Neuronal stem cell (in vitro differentiated cells): ENCODE measurements around the gene DDIT3.
A peak's percentile ranks its signal among the peaks of the same experiment; 100 is the strongest.

ENCODE experiments used
- DNase-seq: peaks from one replicate; pipeline ENCODE4 v3.0.0-alpha.2; 2013; ENCODE audit warnings: low spot score
- H2AFZ ChIP-seq: one replicate; pipeline ENCODE4 v1.6.1; 2013; ENCODE audit warnings: mild to moderate bottlenecking, low read length, inconsistent platforms
- H2AK5ac ChIP-seq: 2 replicates; pipeline ENCODE4 v1.6.1; 2013; ENCODE audit warnings: low read depth, mild to moderate bottlenecking, inconsistent platforms, low read length, moderate library complexity, mixed read lengths
- H2BK120ac ChIP-seq: 2 replicates; pipeline ENCODE4 v1.6.1; 2013; ENCODE audit warnings: low read depth, mild to moderate bottlenecking, inconsistent platforms, low read length, moderate library complexity, mixed read lengths
- H2BK12ac ChIP-seq: one replicate; pipeline ENCODE4 v1.6.1; 2013; ENCODE audit warnings: low read length, inconsistent platforms
- H2BK15ac ChIP-seq: 2 replicates; pipeline ENCODE4 v1.6.1; 2013; ENCODE audit warnings: mild to moderate bottlenecking, low read length, inconsistent platforms, mixed read lengths
- H2BK5ac ChIP-seq: one replicate; pipeline ENCODE4 v1.6.1; 2013; ENCODE audit warnings: inconsistent platforms, mild to moderate bottlenecking, low read length, moderate library complexity
- H3K14ac ChIP-seq: one replicate; pipeline ENCODE4 v1.6.1; 2013; ENCODE audit warnings: low read length, inconsistent platforms
- H3K18ac ChIP-seq: 2 replicates; pipeline ENCODE4 v1.6.1; 2013; ENCODE audit warnings: low read length, inconsistent platforms
- H3K23ac ChIP-seq: 2 replicates; pipeline ENCODE4 v1.6.1; 2013; ENCODE audit warnings: low read depth, mild to moderate bottlenecking, mixed read lengths, low read length, inconsistent platforms; ENCODE audit not compliant: poor library complexity
- H3K27ac ChIP-seq: replicated peaks from 3 replicates; pipeline ENCODE4 v1.5.1; 2013; ENCODE audit warnings: low read length, inconsistent platforms
- H3K27me3 ChIP-seq, 3 experiments: 2 replicates each; pipeline ENCODE4 v1.6.1; 2013; ENCODE audit warnings: low read length in 3 of 3, mild to moderate bottlenecking in 2 of 3, inconsistent platforms in 1 of 3, low read depth in 1 of 3, mixed read lengths in 1 of 3, moderate library complexity in 1 of 3; ENCODE audit not compliant: control insufficient read depth in 3 of 3, insufficient read depth in 3 of 3
- H3K36me3 ChIP-seq, 2 donors: replicated peaks in 1 of 2; 2 replicates each; pipeline ENCODE4 v1.6.1; 2013; ENCODE audit warnings: low read length in 2 of 2; ENCODE audit not compliant: control insufficient read depth in 2 of 2, insufficient read depth in 2 of 2
- H3K4ac ChIP-seq: 2 replicates; pipeline ENCODE4 v1.6.1; 2013; ENCODE audit warnings: inconsistent platforms, mild to moderate bottlenecking, low read length, moderate library complexity
- H3K4me1 ChIP-seq, 2 donors: 1 replicate in 1 of 2; 2 replicates in 1 of 2; pipeline ENCODE4 v1.6.1; 2013; ENCODE audit warnings: low read length in 2 of 2, low read depth in 1 of 2; ENCODE audit not compliant: control insufficient read depth in 2 of 2, insufficient read depth in 1 of 2
- H3K4me2 ChIP-seq: one replicate; pipeline ENCODE4 v1.6.1; 2013; ENCODE audit warnings: mild to moderate bottlenecking, low read length, inconsistent platforms; ENCODE audit not compliant: insufficient read depth, poor library complexity, severe bottlenecking
- H3K4me3 ChIP-seq, 2 donors: 2 replicates each; pipeline ENCODE4 v1.5.1; 2013; ENCODE audit warnings: low read length in 2 of 2, mild to moderate bottlenecking in 2 of 2, inconsistent platforms in 1 of 2, moderate library complexity in 1 of 2
- H3K79me1 ChIP-seq: one replicate; pipeline ENCODE4 v1.6.1; 2013; ENCODE audit warnings: low read depth, mild to moderate bottlenecking, inconsistent platforms, low read length, moderate library complexity
- H3K9ac ChIP-seq: one replicate; pipeline ENCODE4 v1.6.1; 2013; ENCODE audit warnings: mild to moderate bottlenecking, low read depth, low read length, inconsistent platforms; ENCODE audit not compliant: poor library complexity
- H3K9me3 ChIP-seq, 2 donors: replicated peaks in 1 of 2; 2 replicates each; pipeline versions ENCODE3 to v1.6.1; 2013; ENCODE audit warnings: low read length in 2 of 2, mild to moderate bottlenecking in 2 of 2, inconsistent platforms in 1 of 2, low read depth in 1 of 2, mixed read lengths in 1 of 2, moderate library complexity in 1 of 2; ENCODE audit not compliant: control insufficient read depth in 2 of 2, insufficient read depth in 1 of 2
- H4K8ac ChIP-seq: one replicate; pipeline ENCODE4 v1.6.1; 2013; ENCODE audit warnings: low read depth, mild to moderate bottlenecking, inconsistent platforms, low read length, moderate library complexity
- H4K91ac ChIP-seq: one replicate; pipeline ENCODE4 v1.6.1; 2013; ENCODE audit warnings: low read length, low read depth, mild to moderate bottlenecking, inconsistent platforms; ENCODE audit not compliant: poor library complexity
- WGBS, 2 donors: extraction: QIAGEN DNeasy Blood & Tissue Kit; methylation state at CpG; one replicate each; pipeline ENCODE4 v1.1.7; 2013; ENCODE audit warnings: missing lambda C conversion rate in 2 of 2, mixed read lengths in 1 of 2; ENCODE audit not compliant: insufficient read length in 2 of 2, insufficient replicate concordance in 1 of 2; ENCODE audit errors: extremely low coverage in 2 of 2; 5-methylcytosine and 5-hydroxymethylcytosine counted together

The DDIT3 gene

GRCh38 chr12:57554897-57555296 lies 34.6 kb upstream of the DDIT3 start:
- no peak overlapping the region for H3K23ac ChIP-seq
- H2BK15ac ChIP-seq = no peak overlapping the region
- H2AK5ac ChIP-seq = no peak overlapping the region
- H3K27me3 ChIP-seq = peaks cover 0 to 11% (median 0%) of the 10 kb centered on the region in 3 experiments
- H3K27ac ChIP-seq = no peak overlapping the region
- no peak overlapping the region for H3K18ac ChIP-seq
- H3K79me1 ChIP-seq = no peaks in the 10 kb centered on the region
- no peak overlapping the region for H3K4ac ChIP-seq
- H3K9me3 ChIP-seq = no peaks in the 10 kb centered on the region
- no peak overlapping the region for H3K9ac ChIP-seq
- H4K91ac ChIP-seq = no peak overlapping the region
- H3K14ac ChIP-seq = no peak overlapping the region
- no peaks in the 10 kb centered on the region for H3K36me3 ChIP-seq
- H2BK12ac ChIP-seq = no peak overlapping the region
- H3K4me3 ChIP-seq = no peak overlapping the region
- H2BK5ac ChIP-seq = no peak overlapping the region
- no peak overlapping the region for H2BK120ac ChIP-seq
- no peak for DNase-seq
- H3K4me2 ChIP-seq = no peak overlapping the region
- peaks cover 22 to 31% of the 10 kb centered on the region in 2 donors for H3K4me1 ChIP-seq
- H2AFZ ChIP-seq = no peak overlapping the region
- WGBS, 2 donors = no CpG with 5 or more reads among the region's 1 CpG
- H4K8ac ChIP-seq = no peak overlapping the region

- Histone ChIP-seq H3K79me1 (no peaks in the 10 kb centered on the region), H3K27ac (no peak overlapping the region), H3K9ac (no peak overlapping the region), H3K36me3 (no peaks in the 10 kb centered on the region), H4K91ac (no peak overlapping the region), H3K4me1 (peaks cover 23 to 31% of the 10 kb centered on the region in 2 donors), H2BK5ac (no peak overlapping the region), H3K4ac (no peak overlapping the region), H3K23ac (no peak overlapping the region), H3K27me3 (peaks cover 0 to 13% (median 1%) of the 10 kb centered on the region in 3 experiments), H2BK15ac (no peak overlapping the region), H3K4me2 (no peak overlapping the region), H3K18ac (no peak overlapping the region), H2AK5ac (no peak overlapping the region), H3K4me3 (no peak overlapping the region), H2BK12ac (no peak overlapping the region), H3K14ac (no peak overlapping the region), H2BK120ac (no peak overlapping the region), H2AFZ (no peak overlapping the region), H3K9me3 (no peaks in the 10 kb centered on the region), H4K8ac (no peak overlapping the region)
- no CpG with 5 or more reads among the region's 2 CpGs for WGBS, 2 donors
- no peak for DNase-seq
These were observed 34.1 kb upstream of the DDIT3 start for GRCh38 chr12:57554453-57554852.

GRCh38 chr12:57553343-57554202 lies 33.3 kb upstream of the DDIT3 start:
- WGBS, 2 donors = no CpG with 5 or more reads among the region's 7 CpGs
- peak overlapping the region in 1 of 2 donors; percentile 12 for H3K4me3 ChIP-seq
- H3K4me1 ChIP-seq = peaks cover 25 to 31% of the 10 kb centered on the region in 2 donors
- peak overlapping the region; percentile 74 for H2AFZ ChIP-seq
- H3K4me2 ChIP-seq = no peak overlapping the region
- no peak overlapping the region for H3K18ac ChIP-seq
- no peak overlapping the region for H3K23ac ChIP-seq
- peaks cover 0 to 22% (median 10%) of the 10 kb centered on the region in 3 experiments for H3K27me3 ChIP-seq
- no peak overlapping the region for H4K91ac ChIP-seq
- DNase-seq = no peak
- H2BK5ac ChIP-seq = no peak overlapping the region
- H3K79me1 ChIP-seq = no peaks in the 10 kb centered on the region
- no peak overlapping the region for H2AK5ac ChIP-seq
- H3K9me3 ChIP-seq = no peaks in the 10 kb centered on the region
- no peak overlapping the region for H3K9ac ChIP-seq
- no peak overlapping the region for H2BK12ac ChIP-seq
- no peak overlapping the region for H3K14ac ChIP-seq
- H3K36me3 ChIP-seq = no peaks in the 10 kb centered on the region
- no peak overlapping the region for H3K27ac ChIP-seq
- no peak overlapping the region for H2BK120ac ChIP-seq
- H3K4ac ChIP-seq = no peak overlapping the region
- H4K8ac ChIP-seq = no peak overlapping the region
- no peak overlapping the region for H2BK15ac ChIP-seq

- WGBS, 2 donors = no CpG with 5 or more reads among the region's 6 CpGs
- H3K27ac ChIP-seq = peak overlapping the region; percentile 22
These were observed 32.6 kb upstream of the DDIT3 start for GRCh38 chr12:57552835-57553313.

More at GRCh38 chr12:57552835-57553313, 32.6 kb upstream of the DDIT3 start:
- Histone ChIP-seq H2BK12ac (no peak overlapping the region), H3K18ac (no peak overlapping the region), H3K23ac (no peak overlapping the region), H3K79me1 (no peaks in the 10 kb centered on the region), H2AK5ac (no peak overlapping the region), H2BK120ac (no peak overlapping the region), H3K4ac (no peak overlapping the region), H3K14ac (no peak overlapping the region), H4K91ac (no peak overlapping the region), H3K27me3 (peaks cover 0 to 29% (median 11%) of the 10 kb centered on the region in 3 experiments), H2AFZ (peak overlapping the region; percentile 74), H2BK15ac (no peak overlapping the region), H3K9ac (no peak overlapping the region), H3K9me3 (no peaks in the 10 kb centered on the region), H2BK5ac (no peak overlapping the region), H3K36me3 (no peaks in the 10 kb centered on the region), H3K4me2 (no peak overlapping the region), H3K4me3 (peak overlapping the region in 1 of 2 donors; percentile 12), H3K4me1 (peaks cover 25 to 31% of the 10 kb centered on the region in 2 donors), H4K8ac (no peak overlapping the region)
- no peak for DNase-seq
